H1 (cell line): Measurements from ENCODE around the gene APOOL. TPM values are rescaled to one million over a fixed set of nuclear protein-coding genes. Genes with fewer than 3 reads are reported as not detected.

ENCODE experiments used
- CTCF ChIA-PET: fragments of 300-600 bp; sonication (Branson Sonifier 250); formaldehyde crosslinking; loops from one replicate; lab custom pipeline; 2021; ENCODE audit not compliant: partially characterized antibody; lab: Charles Lee
- POLR2A ChIA-PET: fragments of 300-600 bp; sonication (Branson Sonifier 250); formaldehyde crosslinking; loops from one replicate; lab custom pipeline; 2021; ENCODE audit warnings: inconsistent platforms; ENCODE audit not compliant: partially characterized antibody; lab: Charles Lee
- DNase-seq, 2 experiments: peaks; one replicate each; pipeline versions ENCODE4 v3.0.0 to v3.0.0-alpha.2; 2010 to 2022; ENCODE audit warnings: low spot score in 2 of 2, low read depth in 1 of 2, mixed read lengths in 1 of 2
- FAIRE-seq: peaks from 2 replicates; lab custom pipeline; 2011; peaks lifted over from hg19 to GRCh38; lab: Jason Lieb, UNC
- H2AFZ ChIP-seq: 2 replicates; pipeline ENCODE4 v1.8.1; 2012; ENCODE audit warnings: low read length, inconsistent platforms
- H2AK5ac ChIP-seq: 2 replicates; pipeline ENCODE4 v1.6.1; 2013; ENCODE audit warnings: low read depth, low read length
- H2BK120ac ChIP-seq: replicated peaks from 2 replicates; pipeline ENCODE3; 2013; ENCODE audit warnings: low read depth, low read length, inconsistent platforms
- H2BK12ac ChIP-seq: 2 replicates; pipeline ENCODE4 v1.6.1; 2013; ENCODE audit warnings: low read depth, low read length
- H2BK15ac ChIP-seq: 2 replicates; pipeline ENCODE4 v1.6.1; 2013; ENCODE audit warnings: low read length
- H2BK20ac ChIP-seq: 2 replicates; pipeline ENCODE4 v1.6.1; 2013; ENCODE audit warnings: low read length
- H2BK5ac ChIP-seq: 2 replicates; pipeline ENCODE4 v1.6.1; 2013; ENCODE audit warnings: low read depth, low read length
- H3K14ac ChIP-seq: 2 replicates; pipeline ENCODE4 v1.6.1; 2013; ENCODE audit warnings: inconsistent platforms; ENCODE audit not compliant: insufficient read length
- H3K18ac ChIP-seq: 2 replicates; pipeline ENCODE4 v1.6.1; 2013; ENCODE audit warnings: low read length; ENCODE audit errors: extremely low read depth
- H3K23ac ChIP-seq: 2 replicates; pipeline ENCODE4 v1.6.1; 2013; ENCODE audit warnings: inconsistent platforms; ENCODE audit not compliant: insufficient read length
- H3K23me2 ChIP-seq: 2 replicates; pipeline ENCODE4 v1.6.1; 2013; ENCODE audit warnings: low read depth, low read length
- H3K27ac ChIP-seq: 2 replicates; pipeline ENCODE4 v1.6.1; 2011; ENCODE audit warnings: low read depth, low read length, inconsistent platforms
- H3K27me3 ChIP-seq, 4 experiments: replicated peaks in 1 of 4; 1 replicate in 1 of 4; 2 replicates in 3 of 4; pipeline versions ENCODE4 v1.6.1 to v1.8.1; 2011 to 2013; ENCODE audit warnings: low read length in 3 of 4, mild to moderate bottlenecking in 3 of 4, inconsistent platforms in 2 of 4, mixed read lengths in 2 of 4, moderate library complexity in 1 of 4; ENCODE audit not compliant: control insufficient read depth in 3 of 4, insufficient read depth in 3 of 4; ENCODE audit errors: extremely low read depth in 1 of 4
- H3K36me3 ChIP-seq, 4 experiments: 2 replicates each; pipeline versions ENCODE4 v1.6.1 to v1.8.1; 2011 to 2013; ENCODE audit warnings: mild to moderate bottlenecking in 4 of 4, low read length in 3 of 4, moderate library complexity in 2 of 4, control low read depth in 1 of 4, inconsistent platforms in 1 of 4; ENCODE audit not compliant: insufficient read depth in 4 of 4, control insufficient read depth in 2 of 4
- H3K4ac ChIP-seq: replicated peaks from 2 replicates; pipeline ENCODE3; 2013; ENCODE audit warnings: low read length, low read depth, mixed read lengths, inconsistent platforms; ENCODE audit not compliant: insufficient read length
- H3K4me1 ChIP-seq, 4 experiments: replicated peaks in 1 of 4; 1 replicate in 1 of 4; 2 replicates in 3 of 4; pipeline versions ENCODE4 v1.6.1 to v1.8.1; 2011 to 2013; ENCODE audit warnings: low read length in 3 of 4, inconsistent platforms in 2 of 4, mixed read lengths in 1 of 4; ENCODE audit not compliant: insufficient read depth in 4 of 4, control insufficient read depth in 3 of 4
- H3K4me2 ChIP-seq, 2 experiments: 2 replicates each; pipeline versions ENCODE4 v1.6.1 to v1.8.1; 2011 to 2013; ENCODE audit warnings: low read depth in 2 of 2, low read length in 2 of 2, control low read depth in 1 of 2, inconsistent platforms in 1 of 2, mild to moderate bottlenecking in 1 of 2; ENCODE audit not compliant: insufficient read depth in 1 of 2
- H3K4me3 ChIP-seq, 4 experiments: fragments of 200-600, 300-600 bp in 1 of 4; sonication (generic), shearing (Covaris generic), sonication (Bioruptor Twin) in 1 of 4; 2 replicates each; pipeline versions ENCODE4 v1.5.1 to v1.8.1; 2011 to 2016; ENCODE audit warnings: low read length in 4 of 4, low read depth in 3 of 4, control low read depth in 2 of 4, inconsistent platforms in 2 of 4, mild to moderate bottlenecking in 2 of 4, mixed read lengths in 1 of 4, moderate library complexity in 1 of 4; ENCODE audit not compliant: insufficient read depth in 2 of 4; ENCODE audit errors: extremely low read depth in 1 of 4
- H3K56ac ChIP-seq: replicated peaks from 2 replicates; pipeline ENCODE3; 2013; ENCODE audit warnings: low read depth, mild to moderate bottlenecking, mixed read lengths, low read length, inconsistent platforms; ENCODE audit not compliant: insufficient read length
- H3K79me1 ChIP-seq: 2 replicates; pipeline ENCODE4 v1.6.1; 2013; ENCODE audit warnings: low read depth, low read length, control low read depth
- H3K79me2 ChIP-seq, 2 experiments: 2 replicates each; pipeline versions ENCODE4 v1.6.1 to v1.8.1; 2012 to 2013; ENCODE audit warnings: low read length in 2 of 2, mild to moderate bottlenecking in 2 of 2, inconsistent platforms in 1 of 2; ENCODE audit not compliant: insufficient read depth in 2 of 2, control insufficient read depth in 1 of 2
- H3K9ac ChIP-seq, 4 experiments: replicated peaks in 1 of 4; 1 replicate in 1 of 4; 2 replicates in 3 of 4; pipeline versions ENCODE4 v1.6.1 to v1.8.1; 2011 to 2013; ENCODE audit warnings: low read depth in 3 of 4, low read length in 3 of 4, control low read depth in 2 of 4, mild to moderate bottlenecking in 2 of 4, moderate library complexity in 2 of 4, inconsistent platforms in 1 of 4; ENCODE audit errors: extremely low read depth in 1 of 4
- H3K9me3 ChIP-seq, 2 experiments: 2 replicates each; pipeline versions ENCODE4 v1.6.1 to v1.8.1; 2012 to 2013; ENCODE audit warnings: mild to moderate bottlenecking in 2 of 2, moderate library complexity in 2 of 2, control low read depth in 1 of 2, inconsistent platforms in 1 of 2, low read depth in 1 of 2, low read length in 1 of 2, mixed read lengths in 1 of 2; ENCODE audit not compliant: insufficient read depth in 2 of 2
- H4K20me1 ChIP-seq, 2 experiments: replicated peaks in 1 of 2; 2 replicates each; pipeline versions ENCODE3 to v1.8.1; 2011 to 2013; ENCODE audit warnings: inconsistent platforms in 2 of 2, low read length in 2 of 2, mild to moderate bottlenecking in 1 of 2; ENCODE audit not compliant: insufficient read depth in 2 of 2, control insufficient read depth in 1 of 2
- H4K5ac ChIP-seq: 2 replicates; pipeline ENCODE4 v1.6.1; 2013; ENCODE audit warnings: low read length, low read depth, mixed read lengths, inconsistent platforms; ENCODE audit not compliant: insufficient read length
- H4K8ac ChIP-seq: 2 replicates; pipeline ENCODE4 v1.8.0; 2013; ENCODE audit warnings: mild to moderate bottlenecking, moderate library complexity, low read length, inconsistent platforms; ENCODE audit not compliant: insufficient read depth; ENCODE audit errors: extremely low read depth
- H4K91ac ChIP-seq: replicated peaks from 2 replicates; pipeline ENCODE3; 2013; ENCODE audit warnings: low read length, mixed read lengths, inconsistent platforms; ENCODE audit not compliant: insufficient read length
- CHD1 ChIP-seq: IDR thresholded peaks from 2 replicates; pipeline ENCODE4 v1.6.1; 2012; ENCODE audit warnings: low read depth, low read length, improper control_type of control experiment
- EP300 ChIP-seq, 2 experiments: IDR thresholded peaks; 1 replicate in 1 of 2; 2 replicates in 1 of 2; pipeline ENCODE4 v1.6.1; 2011 to 2012; ENCODE audit warnings: low read depth in 2 of 2, low read length in 2 of 2, mild to moderate bottlenecking in 2 of 2, borderline replicate concordance in 1 of 2, inconsistent platforms in 1 of 2, moderate library complexity in 1 of 2
- FOSL1 ChIP-seq: IDR thresholded peaks from 2 replicates; pipeline ENCODE4 v1.6.1; 2011; ENCODE audit warnings: mild to moderate bottlenecking, low read depth, low read length, moderate library complexity; ENCODE audit not compliant: insufficient read depth
- SIRT6 ChIP-seq: IDR thresholded peaks from one replicate; pipeline ENCODE4 v1.7.1; 2012; ENCODE audit warnings: low read length, inconsistent platforms
- whole genome bisulfite sequencing, 2 experiments: shearing (Covaris generic) in 1 of 2; methylation state at CpG; one replicate each; pipeline versions ENCODE4 v1.1.6 to v1.1.7; 2013 to 2015; ENCODE audit warnings: low lambda C conversion rate in 2 of 2, mixed read lengths in 2 of 2, inconsistent platforms in 1 of 2, low coverage in 1 of 2, missing lambda C conversion rate in 1 of 2; ENCODE audit not compliant: insufficient replicate concordance in 2 of 2, insufficient coverage in 1 of 2, insufficient read length in 1 of 2; ENCODE audit errors: extremely low coverage in 1 of 2, missing lambda C conversion rate in 1 of 2; 5-methylcytosine and 5-hydroxymethylcytosine counted together
- polyA plus RNA-seq, 7 experiments: library from polyadenylated mRNA; depleted of rRNA in 3 of 7; stranded (reverse) in 5 of 7; unstranded in 2 of 7; fragments of >200 nt in 5 of 7; fragments of 200-250 nt in 2 of 7; gene quantifications; 1 replicate in 5 of 7; 2 replicates in 1 of 7; 4 replicates in 1 of 7; pipeline versions ENCODE4 v1.2.1 to v1.2.3, GENCODE V29; 2011 to 2013; ENCODE audit warnings: missing spikeins in 2 of 7, mixed read lengths in 2 of 7
- total RNA-seq: library from RNA; stranded (reverse); fragmentation: NEBNext Ultra II Directional; extraction: Animal tissue kit (Norgen Biotek cat#: 25700); gene quantifications from 2 replicates; pipeline ENCODE4 v1.2.1, GENCODE V29; 2021
- TF ChIP-seq, protein P1 (sequence below): IDR thresholded peaks from 2 replicates; pipeline ENCODE4 v1.6.1; 2012; ENCODE audit warnings: inconsistent platforms

APOOL gene
- total and polyA plus RNA-seq, 2 of the 8 experiments (the other 6 are each of a cell fraction or from before 2014, with no cell fraction given) = 2.4 to 8.1 TPM

DNA sequence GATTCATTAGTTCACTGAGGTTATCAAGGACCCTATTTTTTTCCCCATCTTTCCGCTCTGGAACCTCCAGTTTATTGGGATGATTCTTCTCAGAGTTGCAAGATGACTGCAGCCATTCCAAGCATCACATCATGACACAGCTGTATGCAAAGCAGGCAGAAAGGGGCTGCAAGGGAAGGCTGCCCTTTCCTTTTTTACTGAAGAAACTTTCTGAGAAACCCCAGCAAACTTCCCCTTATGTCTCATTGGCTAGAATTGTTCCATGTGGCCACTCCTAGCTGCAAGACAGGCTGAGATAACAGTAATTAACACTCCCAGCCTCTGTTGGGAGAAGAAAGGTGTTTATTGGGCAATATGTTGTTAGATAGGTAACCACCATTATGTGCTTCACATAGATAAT lies 137.3 kb downstream of the APOOL start:
- Histone ChIP-seq H3K56ac (no peak overlapping the region), H3K4me2 (no peak overlapping the region), H3K79me2 (no peaks in the 10 kb centered on the region), H3K14ac (no peak overlapping the region), H3K9me3 (no peaks in the 10 kb centered on the region), H3K27me3 (no peaks in the 10 kb centered on the region), H4K20me1 (no peaks in the 10 kb centered on the region), H4K5ac (no peak overlapping the region), H3K18ac (no peak overlapping the region), H3K36me3 (no peaks in the 10 kb centered on the region), H3K4me1 (no peaks in the 10 kb centered on the region), H3K27ac (no peak overlapping the region), H3K4ac (no peak overlapping the region), H3K4me3 (no peak overlapping the region), H3K23me2 (no peaks in the 10 kb centered on the region), H2BK20ac (no peak overlapping the region), H2BK15ac (no peak overlapping the region), H4K8ac (no peak overlapping the region), H2AK5ac (no peak overlapping the region), H3K79me1 (no peaks in the 10 kb centered on the region), H2BK120ac (no peak overlapping the region), H3K23ac (no peak overlapping the region), H2BK12ac (no peak overlapping the region), H4K91ac (no peak overlapping the region), H3K9ac (no peak overlapping the region), H2BK5ac (no peak overlapping the region), H2AFZ (no peak overlapping the region)
- ChIA-PET POLR2A (no interaction called here), CTCF (interaction anchor here (1.2 kb wide), 1 partner anchor 29 kb away, joined by 4 read pairs; no protein-coding TSS in a partner anchor)
- no peak for TF ChIP-seq SIRT6
- TF ChIP-seq EP300 (IDR thresholded peaks at IDR 0.05; ENCODE audit: borderline replicate concordance in 1 of 2, low read depth in 2 of 2, low read length in 2 of 2) = no peak
- TF ChIP-seq, protein P1, sequence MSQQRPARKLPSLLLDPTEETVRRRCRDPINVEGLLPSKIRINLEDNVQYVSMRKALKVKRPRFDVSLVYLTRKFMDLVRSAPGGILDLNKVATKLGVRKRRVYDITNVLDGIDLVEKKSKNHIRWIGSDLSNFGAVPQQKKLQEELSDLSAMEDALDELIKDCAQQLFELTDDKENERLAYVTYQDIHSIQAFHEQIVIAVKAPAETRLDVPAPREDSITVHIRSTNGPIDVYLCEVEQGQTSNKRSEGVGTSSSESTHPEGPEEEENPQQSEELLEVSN = no peak
- no peak for TF ChIP-seq FOSL1
- no peak for TF ChIP-seq CHD1
- DNase-seq (no peak), FAIRE-seq (no peak)
- no CpG with 5 or more reads among the region's 1 CpG for WGBS, 2 experiments
